Measurements from ENCODE around the gene CHST4.
A peak's percentile ranks its signal among the peaks of the same experiment; 100 is the strongest.
"Not testable (repeated sequence)": the region's sequence is repeated elsewhere in the genome, so short reads cannot be mapped to it uniquely, and the experiment has no call there.

The CHST4 gene

DNA sequence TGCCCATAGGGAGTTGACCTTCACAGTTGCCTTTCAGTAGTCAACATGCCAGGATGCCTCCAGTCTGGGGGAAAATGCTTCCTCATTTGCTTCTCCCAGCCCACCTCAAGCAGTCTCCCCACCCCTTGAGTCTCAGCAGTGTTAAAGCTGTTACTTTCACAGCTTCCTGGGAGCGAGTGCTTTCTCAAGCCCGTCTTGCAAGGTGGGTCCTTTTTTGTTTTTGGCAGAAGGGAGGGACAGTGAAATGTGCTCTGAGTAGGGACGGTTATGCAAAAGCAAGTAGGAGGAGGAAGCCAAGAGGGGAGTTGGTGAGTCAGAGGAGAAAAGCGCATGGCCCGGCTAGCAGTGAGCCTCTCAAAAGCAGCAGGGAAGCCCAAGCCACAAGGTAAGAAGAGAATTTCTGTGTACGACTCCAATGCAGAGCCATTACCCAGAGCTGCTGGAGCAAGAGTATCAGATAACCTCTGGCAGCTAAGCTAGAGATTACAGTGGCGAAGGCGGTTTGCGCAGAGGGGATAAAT, at the start of gene CHST4:
Gene CHST4 (plus strand): TSS at position 316 of the 521 bp plus-strand sequence. CDS start 10,252 bp downstream, outside the sequence.
- DNase-seq (ENCODE audit: low spot score), result no peak

DNA sequence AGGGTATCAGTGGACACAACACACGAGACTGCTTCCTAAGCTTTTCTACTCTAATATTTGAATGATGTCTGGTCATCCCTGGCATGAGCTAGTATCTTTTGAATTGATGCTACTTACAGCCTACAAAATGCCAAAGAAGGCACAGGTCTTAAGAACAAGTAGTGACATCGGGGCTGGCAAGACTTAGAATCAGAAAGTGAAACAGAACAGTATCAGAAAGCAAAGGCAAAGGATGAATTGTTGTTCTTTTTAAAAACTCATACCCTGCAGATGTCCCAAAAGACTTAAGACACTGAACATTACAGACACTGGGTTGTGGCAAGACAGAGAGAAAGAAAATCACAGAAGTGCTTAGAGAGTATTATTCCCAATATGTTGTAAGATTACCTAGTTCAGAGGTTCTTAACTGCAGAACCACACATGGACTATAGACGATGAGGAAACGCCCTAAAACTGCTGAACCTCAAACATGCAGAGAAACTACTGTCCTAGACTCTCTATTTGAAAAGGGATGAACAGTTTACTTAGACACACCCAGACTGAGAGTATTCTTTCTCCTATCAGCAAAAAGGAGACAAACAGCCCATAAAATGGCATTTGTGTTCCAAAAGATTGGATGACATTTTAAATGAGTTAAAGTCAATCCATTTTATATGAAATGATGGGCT, 49.6 kb upstream of the CHST4 start:
- no peak for DNase-seq (ENCODE audit: low spot score)

DNA sequence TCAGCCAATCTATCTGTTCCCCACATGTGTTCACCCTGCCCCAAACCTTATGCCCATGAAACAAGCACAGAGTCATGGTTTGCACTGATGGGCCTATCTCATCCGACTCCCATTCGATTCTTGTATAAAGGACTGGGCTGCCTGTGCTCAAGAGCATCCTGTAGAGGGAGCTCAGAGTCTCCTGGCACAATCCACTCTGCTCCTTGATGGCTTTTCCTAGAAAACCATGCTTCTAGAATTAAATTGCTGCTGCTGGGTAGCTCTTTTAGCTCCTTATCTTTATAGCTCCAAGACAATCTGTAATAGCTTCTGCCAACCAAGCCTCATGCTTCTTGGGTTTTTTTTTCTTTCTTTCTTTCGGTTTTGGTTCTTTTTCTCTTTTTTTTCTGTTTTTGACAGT, 46.8 kb upstream of the CHST4 start:
- peak; percentile 17 for DNase-seq (ENCODE audit: low spot score)

DNA sequence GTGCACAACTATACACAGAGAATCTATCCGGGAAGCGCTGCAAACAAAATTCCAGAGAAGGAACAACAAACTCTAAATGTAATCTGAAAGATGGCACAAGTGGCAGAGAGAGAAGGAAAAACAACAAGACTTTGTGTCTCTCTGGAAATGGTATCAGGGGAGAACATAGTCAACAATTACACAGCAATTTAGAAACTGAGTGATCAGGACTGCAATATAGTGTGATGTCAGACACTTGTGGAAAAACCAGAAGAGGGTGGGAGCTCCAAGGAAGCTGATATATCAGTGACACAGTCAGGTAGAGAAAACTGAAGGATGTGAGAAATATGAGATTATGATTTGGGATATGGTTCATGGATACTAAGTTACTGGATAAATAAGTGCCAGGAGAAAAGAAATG, 45.3 kb upstream of the CHST4 start:
- DNase-seq (ENCODE audit: low spot score), result no peak

DNA sequence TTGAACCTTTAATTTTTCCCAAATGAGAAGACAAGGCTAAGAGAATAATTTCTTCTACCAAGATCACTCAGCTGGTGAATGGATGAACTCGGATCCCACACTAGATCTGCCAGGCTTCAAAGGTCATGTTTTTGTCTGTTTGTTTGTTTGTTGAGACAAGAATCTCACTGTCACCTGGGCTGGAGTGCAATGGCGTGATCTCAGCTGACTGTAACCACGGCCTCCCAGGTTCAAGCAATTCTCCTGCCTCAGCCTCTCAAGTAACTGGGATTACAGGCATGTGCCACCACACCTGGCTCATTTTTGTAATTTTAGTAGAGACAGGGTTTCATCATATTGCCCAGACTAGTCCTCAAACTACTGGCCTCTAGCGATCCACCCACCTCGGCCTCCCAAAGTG, 43.7 kb upstream of the CHST4 start:
- no peak for DNase-seq (ENCODE audit: low spot score)

DNA sequence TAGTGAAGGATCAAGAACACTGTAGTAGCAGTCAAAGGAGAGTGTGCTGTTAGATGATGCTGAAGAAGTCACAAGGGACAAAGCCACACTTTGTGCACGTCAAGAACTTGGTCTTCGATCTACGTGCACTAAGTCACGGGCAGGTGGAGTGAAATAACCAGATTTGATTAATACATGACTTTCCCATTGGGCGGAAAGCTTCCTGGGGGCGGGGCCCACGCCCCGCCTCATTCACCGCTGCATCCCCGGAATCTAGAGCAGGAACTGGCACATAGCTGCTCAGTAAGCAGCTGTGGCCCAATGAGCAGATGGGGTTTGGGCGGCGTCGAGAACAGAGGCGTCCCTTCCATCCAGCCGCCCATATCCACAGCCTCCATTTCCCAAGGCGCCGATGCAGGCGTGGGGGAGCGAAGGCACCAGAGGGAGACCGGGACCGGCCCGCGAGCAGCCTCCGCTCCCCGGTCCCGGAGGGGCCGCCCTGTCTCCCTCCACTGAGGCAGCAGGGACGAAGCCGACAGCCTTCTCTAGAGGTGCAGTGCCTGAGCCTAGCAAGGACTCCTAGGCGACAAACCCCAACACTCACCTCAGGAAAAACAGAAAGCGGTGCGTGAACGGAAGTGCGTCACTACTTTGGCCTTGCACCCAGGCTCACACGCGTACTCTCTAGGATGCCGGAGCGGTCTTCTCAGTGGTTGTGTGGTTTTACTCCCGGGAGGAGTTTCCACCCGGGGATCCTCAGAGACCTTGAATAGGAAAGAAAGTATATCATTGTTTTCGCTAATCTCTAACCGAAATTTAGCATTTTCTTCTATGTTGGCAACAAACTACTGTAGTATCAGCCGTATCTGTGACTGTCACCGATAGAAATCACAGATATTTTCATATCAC, 42.0 kb upstream of the CHST4 start:
- peak; percentile 54 for DNase-seq (ENCODE audit: low spot score)

DNA sequence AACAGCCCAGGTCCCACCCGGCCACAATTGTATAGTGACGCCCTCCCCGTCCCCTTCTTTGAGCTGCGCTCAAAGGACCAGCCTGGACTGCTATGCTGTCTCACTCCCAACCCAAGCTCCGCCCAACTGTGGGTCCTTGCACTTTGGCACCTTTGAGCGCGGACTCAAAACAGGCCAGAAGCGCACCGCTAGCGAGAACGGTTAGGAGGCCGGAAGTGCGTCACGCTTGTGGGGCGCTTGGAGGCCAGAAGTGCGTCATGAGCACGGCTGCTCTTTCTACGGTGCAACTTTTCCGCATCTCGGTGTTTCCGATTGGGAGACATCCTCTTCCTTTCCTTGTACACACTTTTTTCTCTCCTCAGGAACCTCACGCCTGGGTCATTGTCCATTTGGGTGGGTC, 37.1 kb upstream of the CHST4 start, which contains the start of gene ZNF19:
Gene ZNF19 (minus strand): TSS at position 203 of the 400 bp plus-strand sequence. CDS start 7,210 bp downstream, outside the sequence.
- no peak for DNase-seq (ENCODE audit: low spot score)

DNA sequence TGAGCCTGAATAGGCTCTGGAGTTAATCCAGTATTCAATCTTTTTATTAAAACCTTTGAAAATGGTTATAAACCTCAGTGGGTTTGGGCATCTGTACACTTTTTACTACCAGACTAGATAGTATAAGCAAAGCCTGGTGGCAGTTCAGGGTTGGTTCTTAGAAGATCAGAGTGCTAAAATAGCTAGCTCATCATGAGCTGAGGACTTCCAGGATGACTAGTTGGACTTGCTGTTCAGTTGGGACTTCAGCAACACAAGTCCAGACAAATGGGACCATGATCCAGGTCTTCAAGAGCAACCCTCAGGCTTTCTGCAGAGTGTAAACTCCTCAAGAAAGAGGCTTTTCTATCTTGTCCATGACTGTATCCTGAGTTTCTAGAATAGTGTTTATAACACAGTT, 35.9 kb upstream of the CHST4 start:
- no peak for DNase-seq (ENCODE audit: low spot score)

DNA sequence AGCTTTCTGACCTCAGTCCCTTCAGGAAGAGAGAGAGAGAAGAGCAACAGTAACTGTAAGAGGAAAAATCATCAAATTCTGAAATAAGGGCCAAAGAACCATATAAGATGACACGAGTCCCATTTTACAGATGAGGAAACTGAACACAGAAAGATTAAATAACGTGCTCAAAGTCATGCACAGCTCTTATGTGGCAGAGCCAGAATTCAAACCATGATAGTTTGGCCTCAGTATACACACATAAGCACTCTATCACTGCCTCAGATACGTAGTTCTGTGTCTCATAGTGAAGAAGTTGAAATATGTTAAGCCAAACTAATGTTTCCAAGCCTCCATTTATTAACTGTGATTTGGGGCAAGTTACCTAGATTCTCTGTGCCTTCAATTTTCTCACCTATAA, 35.2 kb upstream of the CHST4 start:
- DNase-seq (ENCODE audit: low spot score), result no peak

DNA sequence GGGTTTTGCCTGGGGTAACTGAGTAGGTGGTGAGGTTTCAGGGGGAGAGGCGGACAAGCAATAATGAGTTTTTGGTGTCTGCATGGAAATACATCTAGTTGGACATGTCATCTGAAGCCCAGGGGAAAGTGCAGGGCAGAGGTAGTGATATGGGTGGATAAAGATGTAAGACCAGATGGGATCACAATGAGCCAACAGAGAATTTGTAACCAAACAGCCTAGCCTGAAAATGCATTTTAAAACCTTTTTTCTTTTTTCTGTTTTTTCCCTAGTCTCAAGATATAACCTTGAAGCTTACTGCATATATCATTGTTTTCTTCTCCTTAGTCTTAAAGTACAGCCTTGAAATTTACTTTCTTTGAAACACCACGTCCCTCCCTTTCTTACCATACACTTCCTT, 33.4 kb upstream of the CHST4 start:
- DNase-seq (ENCODE audit: low spot score), result no peak

DNA sequence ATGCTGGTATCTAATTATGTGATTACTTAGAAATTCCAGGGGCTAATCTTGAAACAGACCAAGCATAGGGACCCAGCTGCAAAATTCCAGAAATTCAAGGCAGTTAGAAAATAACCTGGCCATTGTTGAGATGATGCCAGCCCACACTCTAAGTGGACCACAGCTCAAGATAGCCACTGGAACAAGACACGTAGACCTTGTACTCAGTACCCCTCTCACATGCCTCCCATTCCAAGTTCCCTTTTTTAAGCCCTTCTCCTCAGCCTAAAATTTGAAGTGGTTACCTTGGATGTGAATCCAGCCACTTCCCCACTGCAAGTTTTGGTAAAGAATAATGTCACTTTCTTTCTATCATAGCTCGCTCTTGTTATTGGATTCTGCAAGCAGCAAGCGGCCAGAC, 33.0 kb upstream of the CHST4 start:
- no peak for DNase-seq (ENCODE audit: low spot score)

DNA sequence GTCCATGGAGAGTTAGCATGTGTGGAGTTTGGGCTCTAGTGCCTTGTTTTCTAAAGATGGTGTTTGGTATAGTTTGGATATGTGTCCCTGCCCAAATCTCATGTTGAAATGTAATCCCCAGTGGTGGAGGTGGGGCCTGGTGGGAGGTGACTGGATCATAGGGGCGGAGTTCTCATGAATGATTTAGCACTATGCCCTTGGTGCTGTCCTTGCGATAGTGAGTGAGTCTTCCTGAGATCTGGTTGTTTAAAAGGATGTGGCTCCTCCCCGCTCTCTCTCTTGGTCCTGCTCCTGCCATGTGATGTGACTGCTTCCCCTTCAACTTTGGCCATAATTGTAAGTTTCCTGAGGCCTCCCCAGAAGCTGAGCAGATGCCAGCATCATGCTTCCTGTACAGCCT, 28.2 kb upstream of the CHST4 start:
- DNase-seq (ENCODE audit: low spot score), result no peak

DNA sequence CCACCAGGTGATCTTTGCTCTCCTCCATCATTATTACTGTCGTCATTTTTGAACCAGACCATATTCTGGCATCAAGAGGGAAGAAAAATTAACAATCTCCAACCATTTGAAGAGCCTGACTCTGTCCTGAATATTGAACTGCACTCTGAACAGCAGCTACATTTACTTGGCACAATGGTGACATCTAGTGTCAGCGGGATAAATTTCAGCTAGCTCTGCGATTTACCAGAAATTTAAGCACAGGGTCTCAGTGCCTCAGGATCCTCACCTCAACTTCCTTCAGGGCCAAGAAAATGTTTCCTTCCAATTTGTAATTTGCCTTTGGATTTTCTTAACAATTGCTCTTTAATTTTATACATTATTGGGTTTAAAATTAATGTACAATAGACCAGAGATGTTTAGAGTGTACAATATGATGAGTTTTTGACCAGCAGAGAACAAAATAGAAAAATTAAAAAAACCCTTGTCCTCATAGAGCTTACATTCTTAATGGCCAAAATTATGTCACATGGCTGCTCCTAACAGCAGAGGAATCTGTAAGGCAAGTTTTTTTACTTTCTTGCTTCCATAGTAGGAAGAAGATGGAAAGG, 26.4 kb upstream of the CHST4 start:
- DNase-seq (ENCODE audit: low spot score), result peak; percentile 54

DNA sequence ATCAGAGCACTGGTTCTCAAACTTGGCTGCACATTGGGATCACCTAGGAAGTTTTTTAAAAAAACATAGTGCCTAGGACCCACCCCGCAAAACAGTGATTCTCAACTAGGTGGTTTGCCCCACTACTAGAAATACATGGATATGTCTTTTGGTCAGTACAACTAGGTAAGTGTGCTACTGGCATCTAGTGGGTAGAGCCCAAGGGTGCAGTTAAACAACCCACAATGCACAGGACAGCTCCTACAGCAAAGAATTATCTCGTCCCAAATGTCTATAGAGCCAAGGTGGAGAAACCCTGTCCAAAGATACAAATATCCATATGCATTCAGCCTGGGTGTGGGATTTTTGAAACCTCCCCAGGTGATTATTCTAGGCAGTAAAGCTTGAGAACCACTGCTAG, 25.3 kb upstream of the CHST4 start:
- DNase-seq (ENCODE audit: low spot score), result no peak

DNA sequence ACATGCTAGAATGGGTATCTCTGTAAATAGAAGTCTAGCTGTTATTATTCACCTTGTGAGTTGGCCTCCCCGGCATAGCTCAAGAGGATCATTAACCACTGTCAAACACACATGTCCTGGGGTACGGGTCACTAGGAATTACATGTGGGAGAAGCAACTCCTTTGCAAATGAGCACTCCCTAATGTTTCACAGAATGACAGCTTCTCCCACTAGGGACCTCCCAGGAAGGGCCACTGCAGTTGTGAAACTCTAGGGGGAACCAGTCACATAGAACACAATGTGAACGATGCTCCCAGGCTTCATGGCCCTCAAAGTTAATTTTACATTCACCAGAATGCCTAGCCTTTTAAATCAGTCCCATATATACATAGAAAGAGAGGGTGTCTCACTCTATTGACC, 24.7 kb upstream of the CHST4 start:
- DNase-seq (ENCODE audit: low spot score), result no peak

DNA sequence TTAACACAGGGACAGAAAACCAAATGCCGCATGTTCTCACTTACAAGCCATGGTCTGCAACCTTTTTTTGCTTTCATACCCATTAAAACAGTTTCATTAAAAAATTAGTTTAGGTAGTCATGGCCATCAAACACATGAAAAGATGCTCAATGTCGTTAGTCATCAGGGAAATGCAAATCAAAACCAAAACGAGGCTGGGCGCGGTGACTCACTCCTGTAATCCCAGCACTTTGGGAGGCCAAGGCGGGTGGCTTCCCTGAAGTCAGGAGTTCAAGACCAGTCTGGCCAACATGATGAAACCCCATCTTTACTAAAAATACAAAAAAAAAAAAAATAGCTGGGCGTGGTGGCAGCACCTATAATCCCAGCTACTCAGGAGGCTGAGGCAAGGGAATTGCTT, 22.2 kb upstream of the CHST4 start:
- not testable (repeated sequence) for DNase-seq (ENCODE audit: low spot score)

DNA sequence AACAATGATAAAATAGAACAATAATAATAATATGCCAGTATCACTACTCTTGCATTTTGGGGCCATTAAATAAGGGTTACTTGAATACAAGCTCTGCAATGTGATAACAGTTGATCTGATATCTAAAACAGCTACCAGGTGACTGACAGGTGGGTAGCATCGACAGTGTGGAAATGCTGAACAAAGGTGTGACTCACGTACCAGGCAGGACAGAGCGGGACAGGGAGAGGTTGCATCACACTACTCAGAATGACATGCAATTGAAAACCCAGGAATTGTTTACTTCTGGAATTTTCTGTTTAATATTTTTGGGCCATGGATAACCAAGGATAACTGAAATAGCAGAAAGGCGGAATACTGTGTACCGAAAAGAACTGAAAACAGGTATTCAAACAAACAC, 21.3 kb upstream of the CHST4 start:
- no peak for DNase-seq (ENCODE audit: low spot score)

DNA sequence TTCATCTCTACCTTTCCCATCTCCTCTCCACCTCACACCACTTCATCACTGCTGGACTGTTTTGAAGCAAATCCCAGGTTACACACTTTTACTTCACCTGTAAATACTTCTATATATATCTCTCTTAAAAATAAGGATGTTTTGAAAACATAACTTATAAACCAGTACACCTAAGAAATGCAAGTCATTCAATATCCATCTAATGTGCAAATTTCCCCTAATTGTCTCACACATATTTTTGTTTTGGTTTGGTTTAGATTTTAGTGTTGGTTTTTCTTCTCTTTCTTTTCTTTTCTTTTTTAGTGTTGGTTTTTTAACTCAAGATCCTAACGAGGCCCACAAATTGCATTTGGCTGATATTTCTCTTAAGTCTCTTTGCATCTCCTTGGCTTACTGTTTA, 19.2 kb upstream of the CHST4 start:
- DNase-seq (ENCODE audit: low spot score), result no peak

DNA sequence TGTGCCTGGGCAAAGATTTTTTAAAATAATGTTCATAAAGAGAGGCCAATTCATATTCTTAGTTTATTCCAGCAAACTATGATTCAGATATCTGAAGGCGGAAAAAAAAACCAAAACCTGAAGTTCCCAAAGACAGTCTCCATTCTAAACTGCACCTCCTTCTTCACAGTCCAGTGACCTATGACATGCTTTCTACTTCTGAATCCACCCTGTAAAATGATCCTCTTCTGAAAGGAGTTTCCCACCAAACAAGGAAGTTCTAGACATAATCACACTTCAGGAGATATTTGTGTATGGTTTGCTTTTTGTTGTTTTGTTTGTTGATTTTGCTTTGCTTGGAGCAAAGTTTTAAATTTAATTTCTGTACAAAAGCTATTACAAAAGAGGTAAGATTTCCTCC, 12.9 kb upstream of the CHST4 start:
- DNase-seq (ENCODE audit: low spot score), result no peak

DNA sequence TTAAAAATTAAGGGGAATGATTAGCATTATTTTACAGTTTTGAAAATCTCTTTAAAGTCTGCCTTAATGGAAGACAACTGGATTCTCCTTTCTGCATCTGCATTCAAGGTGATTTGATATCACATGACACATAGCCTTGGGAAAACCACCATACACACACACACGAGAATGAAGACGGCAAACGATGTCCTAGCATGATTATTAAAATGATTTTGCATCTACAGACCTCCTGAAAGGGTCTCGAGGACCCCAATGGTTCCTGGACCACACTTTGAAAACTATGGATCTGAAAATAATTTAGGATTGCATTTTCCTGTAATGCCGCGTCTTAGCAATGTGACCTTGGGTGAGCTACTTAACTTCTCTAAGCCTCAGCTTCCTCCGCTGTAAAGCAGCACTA, 11.8 kb upstream of the CHST4 start:
- DNase-seq (ENCODE audit: low spot score), result no peak

DNA sequence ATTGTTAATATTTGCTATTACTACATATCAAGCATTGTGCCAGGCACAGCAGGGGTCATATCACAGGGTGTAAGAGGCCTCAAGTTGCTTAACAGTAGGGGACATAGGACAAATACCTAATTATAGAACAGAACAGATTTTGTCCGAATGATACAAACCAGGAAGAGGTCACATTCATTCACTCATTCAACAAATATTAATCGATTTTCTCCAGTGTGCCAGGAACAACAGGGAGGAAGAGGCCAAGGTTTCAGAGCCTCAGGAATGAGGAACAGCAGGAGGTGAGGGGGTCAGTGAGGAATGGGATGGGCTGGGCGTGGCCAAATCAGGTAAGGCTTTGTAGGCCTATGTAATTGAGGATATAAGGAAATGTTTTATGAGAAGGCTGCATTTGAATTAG, 11.2 kb upstream of the CHST4 start:
- no peak for DNase-seq (ENCODE audit: low spot score)

DNA sequence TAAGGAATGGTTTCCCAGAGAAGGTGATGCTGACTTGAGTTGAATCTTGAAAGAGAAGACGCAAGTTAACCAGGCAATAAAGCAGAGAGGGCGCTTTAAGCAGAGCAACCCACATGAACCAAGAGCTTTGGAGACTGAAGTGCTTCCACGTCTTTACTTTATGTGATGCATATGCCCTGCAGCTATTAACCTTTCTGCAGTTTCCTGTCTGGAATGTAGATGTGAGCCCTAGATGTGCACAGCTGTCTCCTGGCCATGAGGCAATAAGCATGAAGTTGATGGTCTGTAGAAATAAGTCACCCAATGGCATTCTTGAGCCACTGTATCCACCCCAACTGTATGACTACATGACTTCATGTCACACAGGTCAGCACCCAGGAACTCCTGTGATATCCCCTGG, 5.7 kb upstream of the CHST4 start:
- DNase-seq (ENCODE audit: low spot score), result no peak

Data from COLO829 (cell line).